Endothelial cell of umbilical vein (primary cell): ENCODE results near the gene SHBG. TPM values are rescaled to one million over a fixed set of nuclear protein-coding genes. Genes with fewer than 3 reads are reported as not detected.

ENCODE experiments used
- BruUV-seq: library from RNA; stranded (reverse); fragments of 400-500 nt; replicated peaks from 2 replicates; lab custom pipeline; 2021; lab: Mats Ljungman, UMichigan
- CTCF ChIA-PET: fragments of 300-600, 350-600 bp; sonication (Branson Sonifier 250); formaldehyde crosslinking; loops from one replicate; lab custom pipeline; 2021; ENCODE audit warnings: antibody characterized with exemption, inconsistent platforms; lab: Charles Lee
- POLR2A ChIA-PET: fragments of 300-600, 350-600 bp; sonication (Branson Sonifier 250); formaldehyde crosslinking; loops from one replicate; lab custom pipeline; 2021; ENCODE audit warnings: antibody characterized with exemption, inconsistent platforms; lab: Charles Lee
- DNase-seq: peaks from one replicate; pipeline ENCODE4 v3.0.0-alpha.2; 2011; ENCODE audit warnings: low read depth, low spot score
- FAIRE-seq: peaks from 2 replicates; lab custom pipeline; 2011; peaks lifted over from hg19 to GRCh38; lab: Jason Lieb, UNC
- H2AFZ ChIP-seq: 2 replicates; pipeline ENCODE4 v1.6.0; 2012; ENCODE audit warnings: low read depth, low read length, control low read depth, inconsistent platforms
- H3K27ac ChIP-seq: 2 replicates; pipeline ENCODE4 v1.5.1; 2011; ENCODE audit warnings: low read depth, mild to moderate bottlenecking, control low read depth, low read length, moderate library complexity; ENCODE audit not compliant: insufficient read depth
- H3K27me3 ChIP-seq, 2 experiments: 2 replicates each; pipeline versions ENCODE4 v1.6.0 to v1.6.1; 2011; ENCODE audit warnings: low read length in 2 of 2, mixed read lengths in 1 of 2; ENCODE audit not compliant: control insufficient read depth in 2 of 2, insufficient read depth in 2 of 2
- H3K36me3 ChIP-seq, 2 experiments: 2 replicates in 1 of 2; 3 replicates in 1 of 2; pipeline ENCODE4 v1.5.1; 2011; ENCODE audit warnings: low read length in 2 of 2, mild to moderate bottlenecking in 1 of 2, moderate library complexity in 1 of 2; ENCODE audit not compliant: control insufficient read depth in 2 of 2, insufficient read depth in 2 of 2; ENCODE audit errors: extremely low read depth in 1 of 2
- H3K4me1 ChIP-seq: 3 replicates; pipeline ENCODE4 v1.5.1; 2011; ENCODE audit warnings: mild to moderate bottlenecking, low read length; ENCODE audit not compliant: control insufficient read depth, insufficient read depth; ENCODE audit errors: extremely low read depth
- H3K4me2 ChIP-seq: 2 replicates; pipeline ENCODE4 v1.6.1; 2011; ENCODE audit warnings: low read length, control low read depth, mixed read lengths; ENCODE audit not compliant: insufficient read depth
- H3K4me3 ChIP-seq, 3 experiments: fragments of 200-600 bp in 1 of 3; sonication (generic), shearing (Covaris generic) in 1 of 3; replicated peaks in 1 of 3; 2 replicates each; pipeline ENCODE4 v1.5.1; 2011 to 2016; ENCODE audit warnings: control low read depth in 3 of 3, low read length in 3 of 3, mild to moderate bottlenecking in 2 of 3, inconsistent platforms in 1 of 3, low read depth in 1 of 3, moderate library complexity in 1 of 3; ENCODE audit not compliant: insufficient read depth in 1 of 3
- H3K79me2 ChIP-seq: 2 replicates; pipeline ENCODE4 v1.6.0; 2012; ENCODE audit warnings: low read length, inconsistent platforms; ENCODE audit not compliant: control insufficient read depth, insufficient read depth
- H3K9ac ChIP-seq: replicated peaks from 2 replicates; pipeline ENCODE3; 2011; ENCODE audit warnings: low read length, control low read depth; ENCODE audit not compliant: insufficient read depth; ENCODE audit errors: extremely low read depth
- H3K9me1 ChIP-seq: replicated peaks from 3 replicates; pipeline ENCODE4 v1.6.0; 2011; ENCODE audit warnings: mild to moderate bottlenecking, low read length; ENCODE audit not compliant: control insufficient read depth, insufficient read depth; ENCODE audit errors: extremely low read depth
- H3K9me3 ChIP-seq: replicated peaks from 2 replicates; pipeline ENCODE4 v1.5.1; 2012; ENCODE audit warnings: low read length, inconsistent platforms; ENCODE audit not compliant: control insufficient read depth, insufficient read depth
- H4K20me1 ChIP-seq: replicated peaks from 2 replicates; pipeline ENCODE3; 2011; ENCODE audit warnings: mild to moderate bottlenecking, low read length; ENCODE audit not compliant: control insufficient read depth, insufficient read depth; ENCODE audit errors: extremely low read depth
- CTCF ChIP-seq, 2 donors: IDR thresholded peaks; 1 replicate in 1 of 2; 2 replicates in 1 of 2; pipeline ENCODE4 v1.5.1; 2011; ENCODE audit warnings: low read length in 2 of 2, mild to moderate bottlenecking in 2 of 2, moderate library complexity in 2 of 2, control low read depth in 1 of 2, inconsistent platforms in 1 of 2, low read depth in 1 of 2; ENCODE audit not compliant: insufficient read depth in 1 of 2; ENCODE audit errors: extremely low read depth in 1 of 2
- EZH2 ChIP-seq: IDR thresholded peaks from 2 replicates; pipeline ENCODE4 v1.6.1; 2012; ENCODE audit warnings: borderline replicate concordance, low read depth, mild to moderate bottlenecking, moderate library complexity, low read length, inconsistent platforms; ENCODE audit not compliant: severe bottlenecking
- FOS ChIP-seq: IDR thresholded peaks from 2 replicates; pipeline ENCODE4 v1.6.1; 2011; ENCODE audit warnings: mild to moderate bottlenecking, low read length, moderate library complexity, borderline replicate concordance; ENCODE audit not compliant: insufficient read depth
- GATA2 ChIP-seq: IDR thresholded peaks from 2 replicates; pipeline ENCODE4 v1.7.0; 2011; ENCODE audit warnings: low read depth, mild to moderate bottlenecking, moderate library complexity, mixed read lengths, low read length; ENCODE audit not compliant: insufficient read length, insufficient read depth
- JUN ChIP-seq: IDR thresholded peaks from 2 replicates; pipeline ENCODE4 v1.6.1; 2011; ENCODE audit warnings: borderline replicate concordance, low read depth; ENCODE audit not compliant: insufficient read length, insufficient read depth
- MAX ChIP-seq: IDR thresholded peaks from 2 replicates; pipeline ENCODE4 v1.6.1; 2011; ENCODE audit not compliant: insufficient read depth, insufficient read length
- MYC ChIP-seq: IDR thresholded peaks from one replicate; pipeline ENCODE4 v1.6.1; 2011; ENCODE audit warnings: mild to moderate bottlenecking, low read depth, low read length
- POLR2A ChIP-seq: IDR thresholded peaks from 2 replicates; pipeline ENCODE4 v1.6.1; 2012; ENCODE audit warnings: low read depth, mild to moderate bottlenecking, control low read depth, low read length
- POLR2AphosphoS5 ChIP-seq: IDR thresholded peaks from 2 replicates; pipeline ENCODE4 v1.6.1; 2012; ENCODE audit warnings: low read depth, mild to moderate bottlenecking, control low read depth, low read length, moderate library complexity; ENCODE audit not compliant: insufficient read depth
- dilution Hi-C: fragments of 300-500 bp; cut with MboI; formaldehyde crosslinking; loops from one replicate; pipeline ENCODE4 v1.15.0; 2019; ENCODE audit warnings: low sequenced_read_pairs; ENCODE audit not compliant: extremely low pct_ligation_motif_present
- intact Hi-C: fragments of 100-400 bp; cut with micrococcal nuclease; formaldehyde crosslinking; loops from one replicate; pipeline ENCODE4 v1.10.0; 2022
- polyA plus RNA-seq, 4 experiments: library from polyadenylated mRNA; depleted of rRNA in 3 of 4; stranded (reverse) in 3 of 4; unstranded in 1 of 4; fragments of >200 nt; gene quantifications; 2 replicates each; pipeline versions ENCODE4 v1.2.1 to v1.2.3, GENCODE V29; 2011 to 2012; ENCODE audit warnings: missing spikeins in 1 of 4
- total RNA-seq: library from RNA; stranded (reverse); gene quantifications from 2 replicates; pipeline ENCODE4 v1.2.3, GENCODE V29; 2021

The SHBG gene
- total and polyA plus RNA-seq, 2 donors (not counting 3 experiments of a cell fraction or from before 2014, with no cell fraction given), result 0.51 TPM; not detected in 1

- Histone ChIP-seq H3K9me3 (no peaks in the 10 kb centered on the region), H3K36me3 (peaks cover 8 to 29% of the 10 kb centered on the region in 2 experiments), H3K27me3 (no peaks in the 10 kb centered on the region), H4K20me1 (no peaks in the 10 kb centered on the region), H3K79me2 (no peaks in the 10 kb centered on the region), H3K9me1 (no peaks in the 10 kb centered on the region), H3K27ac (no peak overlapping the region), H3K4me3 (no peak overlapping the region), H3K4me1 (no peaks in the 10 kb centered on the region), H2AFZ (no peak overlapping the region), H3K4me2 (no peak overlapping the region), H3K9ac (no peak overlapping the region)
- dilution Hi-C loops, result no loop called here
- ChIA-PET POLR2A (no interaction called here), CTCF (interaction anchor here (0.8 to 1.5 kb wide), 6 partner anchors 9 to 322 kb away, joined by 3 to 5 read pairs (median 3); partner anchors contain the start of genes TP53 and WRAP53)
- intact Hi-C loops, result no loop called here
- BruUV-seq, result no TSS peak
- TF ChIP-seq CTCF (IDR thresholded peaks at IDR 0.05; ENCODE audit: extremely low read depth in 1 of 2, insufficient read depth in 1 of 2, low read depth in 1 of 2, low read length in 2 of 2) (no peak), MAX (no peak), MYC (no peak), JUN (no peak), GATA2 (no peak), POLR2A (no peak), FOS (no peak), POLR2AphosphoS5 (no peak), EZH2 (no peak)
- FAIRE-seq (no peak), DNase-seq (no peak)
These were observed 37.9 kb downstream of the SHBG start for GRCh38 chr17:7667656-7668406.
